Hepatocyte (in vitro differentiated cells): ENCODE data around the gene XYLT1. TPM values are rescaled to one million over a fixed set of nuclear protein-coding genes. Genes with fewer than 3 reads are reported as not detected.

ENCODE experiments used
- DNase-seq: peaks from one replicate; pipeline ENCODE4 v3.0.0-alpha.2; 2016; ENCODE audit warnings: low spot score
- H2AFZ ChIP-seq: fragments of 200-600 bp; sonication (generic); 2 replicates; pipeline ENCODE4 v1.6.0; 2016; ENCODE audit warnings: antibody characterized with exemption, mild to moderate bottlenecking
- H3K27ac ChIP-seq: fragments of 200-600 bp; sonication (generic); 2 replicates; pipeline ENCODE4 v1.5.1; 2016; ENCODE audit warnings: mild to moderate bottlenecking
- H3K27me3 ChIP-seq: fragments of 200-600 bp; sonication (generic); 2 replicates; pipeline ENCODE4 v1.6.1; 2016
- H3K36me3 ChIP-seq: fragments of 200-600 bp; sonication (generic); replicated peaks from 2 replicates; pipeline ENCODE4 v1.5.1; 2016; ENCODE audit warnings: low read depth; ENCODE audit not compliant: insufficient read depth
- H3K4me1 ChIP-seq: fragments of 200-600 bp; sonication (generic); 2 replicates; pipeline ENCODE4 v1.5.1; 2016; ENCODE audit warnings: mild to moderate bottlenecking, moderate library complexity; ENCODE audit not compliant: insufficient read depth
- H3K4me2 ChIP-seq: fragments of 200-600 bp; sonication (generic); 2 replicates; pipeline ENCODE4 v1.6.0; 2016
- H3K4me3 ChIP-seq: fragments of 200-600 bp; sonication (generic); 2 replicates; pipeline ENCODE4 v1.5.1; 2016; ENCODE audit warnings: mild to moderate bottlenecking
- H3K79me2 ChIP-seq: fragments of 200-600 bp; sonication (generic); 2 replicates; pipeline ENCODE4 v1.6.0; 2017; ENCODE audit warnings: mild to moderate bottlenecking
- H3K9me2 ChIP-seq: fragments of 200-600 bp; sonication (generic); replicated peaks from 2 replicates; pipeline ENCODE4 v1.6.0; 2017; ENCODE audit warnings: mild to moderate bottlenecking; ENCODE audit not compliant: insufficient read depth
- H3K9me3 ChIP-seq: fragments of 200-600 bp; sonication (generic); 2 replicates; pipeline ENCODE4 v1.5.1; 2016; ENCODE audit warnings: low read depth, mild to moderate bottlenecking
- H4K20me1 ChIP-seq: fragments of 200-600 bp; sonication (generic); 2 replicates; pipeline ENCODE4 v1.6.0; 2016; ENCODE audit warnings: mild to moderate bottlenecking; ENCODE audit not compliant: insufficient read depth, poor library complexity, severe bottlenecking
- CTCF ChIP-seq: fragments of 200-600 bp; sonication (generic); IDR thresholded peaks from 2 replicates; pipeline ENCODE4 v1.5.1; 2016; ENCODE audit warnings: antibody characterized with exemption, mild to moderate bottlenecking; ENCODE audit not compliant: poor library complexity
- EZH2 ChIP-seq: fragments of 200-600 bp; sonication (generic); IDR thresholded peaks from 2 replicates; pipeline ENCODE4 v1.6.1; 2016; ENCODE audit warnings: antibody characterized with exemption, mild to moderate bottlenecking, borderline replicate concordance
- EZH2phosphoT487 ChIP-seq: fragments of 200-600 bp; sonication (generic); IDR thresholded peaks from one replicate; pipeline ENCODE4 v1.6.1; 2018; ENCODE audit warnings: antibody characterized with exemption, mild to moderate bottlenecking, low read depth, moderate library complexity; ENCODE audit not compliant: unreplicated experiment, severe bottlenecking
- WGBS: methylation state at CpG from one replicate; pipeline ENCODE4 v1.1.6; 2016; ENCODE audit warnings: low lambda C conversion rate; ENCODE audit errors: missing lambda C conversion rate; 5-methylcytosine and 5-hydroxymethylcytosine counted together
- polyA plus RNA-seq: library from polyadenylated mRNA; unstranded; fragments of >200 nt; fragmentation: Nextera tagmentation; extraction: Ambion mirVana; gene quantifications from 2 replicates; pipeline ENCODE4 v1.2.1, GENCODE V29; 2016
- total RNA-seq: library from RNA; depleted of rRNA; stranded (reverse); fragments of >200 nt; gene quantifications from 2 replicates; pipeline ENCODE4 v1.2.3, GENCODE V29; 2014

The XYLT1 gene
- total and polyA plus RNA-seq, 2 experiments from 2014 or later: 6.9 to 13.7 TPM

GRCh38 chr16:17448640-17449638, 21.8 kb downstream of the XYLT1 start:
- Histone ChIP-seq H3K4me1 (no peaks in the 10 kb centered on the region), H3K27ac (no peak overlapping the region), H3K9me2 (no peaks in the 10 kb centered on the region), H3K79me2 (no peaks in the 10 kb centered on the region), H3K4me2 (no peak overlapping the region), H2AFZ (no peak overlapping the region), H3K27me3 (no peaks in the 10 kb centered on the region), H3K4me3 (no peak overlapping the region), H4K20me1 (no peaks in the 10 kb centered on the region), H3K9me3 (no peaks in the 10 kb centered on the region), H3K36me3 (no peaks in the 10 kb centered on the region)
- TF ChIP-seq CTCF: no peak
- no peak for TF ChIP-seq EZH2phosphoT487
- no peak for TF ChIP-seq EZH2
- WGBS: 92% methylated on average over 15 of the region's 15 CpGs
- no peak for DNase-seq

- H3K36me3 ChIP-seq: no peaks in the 10 kb centered on the region
- no peak overlapping the region for H2AFZ ChIP-seq
- DNase-seq: no peak
- no peaks in the 10 kb centered on the region for H4K20me1 ChIP-seq
- no peaks in the 10 kb centered on the region for H3K9me2 ChIP-seq
- H3K9me3 ChIP-seq: no peaks in the 10 kb centered on the region
- 82% methylated on average over 5 of the region's 5 CpGs for WGBS
- H3K4me3 ChIP-seq: no peak overlapping the region
- TF ChIP-seq CTCF (no peak), EZH2 (no peak), EZH2phosphoT487 (no peak)
- H3K79me2 ChIP-seq: no peaks in the 10 kb centered on the region
- no peak overlapping the region for H3K27ac ChIP-seq
- H3K4me2 ChIP-seq: no peak overlapping the region
- H3K27me3 ChIP-seq: no peaks in the 10 kb centered on the region
- H3K4me1 ChIP-seq: no peaks in the 10 kb centered on the region
These were observed 23.6 kb downstream of the XYLT1 start for GRCh38 chr16:17447101-17447569.

DNA sequence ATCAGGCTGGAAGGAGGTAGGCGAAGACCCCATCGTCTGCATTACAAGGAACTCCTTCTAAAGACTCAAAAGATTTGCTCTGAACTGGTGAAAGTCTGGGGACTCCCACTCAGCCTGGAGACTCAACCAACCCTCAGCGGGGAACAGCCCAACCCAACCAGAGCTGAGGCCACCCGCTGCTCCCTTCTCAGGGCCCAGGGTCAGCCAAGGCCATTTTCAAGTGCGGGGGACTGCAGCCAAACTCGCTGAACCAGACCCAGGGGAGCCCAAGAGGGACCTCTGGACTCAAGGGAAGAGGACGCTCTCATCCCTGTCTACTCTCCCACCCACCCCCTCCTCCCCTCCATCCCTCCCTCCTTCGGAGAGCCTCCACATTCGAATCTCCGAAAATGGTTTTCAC, 24.1 kb downstream of the XYLT1 start:
- TF ChIP-seq EZH2 (no peak), CTCF (no peak), EZH2phosphoT487 (no peak)
- no peaks in the 10 kb centered on the region for H3K9me3 ChIP-seq
- no peaks in the 10 kb centered on the region for H3K36me3 ChIP-seq
- no peak overlapping the region for H3K27ac ChIP-seq
- no peak overlapping the region for H2AFZ ChIP-seq
- no peaks in the 10 kb centered on the region for H4K20me1 ChIP-seq
- H3K4me2 ChIP-seq: no peak overlapping the region
- 68% methylated on average over 9 of the region's 10 CpGs for WGBS
- no peak overlapping the region for H3K4me3 ChIP-seq
- no peak for DNase-seq
- no peaks in the 10 kb centered on the region for H3K27me3 ChIP-seq
- no peaks in the 10 kb centered on the region for H3K4me1 ChIP-seq
- no peaks in the 10 kb centered on the region for H3K9me2 ChIP-seq
- no peaks in the 10 kb centered on the region for H3K79me2 ChIP-seq
